Measurements from ENCODE around the gene HDGFL1.

The HDGFL1 gene

GRCh38 chr6:22596011-22596410 lies 26.6 kb downstream of the HDGFL1 start:
- TF ChIP-seq CTCF (IDR thresholded peaks at IDR 0.05; ENCODE audit: control insufficient read depth, insufficient read depth, low read depth, low read length, missing control alignments) = no peak
- no peak for DNase-seq (ENCODE audit: low read depth)

GRCh38 chr6:22598339-22598738 lies 29.0 kb downstream of the HDGFL1 start:
- no peak for DNase-seq (ENCODE audit: low read depth)
- TF ChIP-seq CTCF (IDR thresholded peaks at IDR 0.05; ENCODE audit: control insufficient read depth, insufficient read depth, low read depth, low read length, missing control alignments) = no peak
- H3K4me3 ChIP-seq (ENCODE audit: control insufficient read depth, low read depth, low read length) = no peak overlapping the region

More at GRCh38 chr6:22596011-22596410, 26.6 kb downstream of the HDGFL1 start:
- H3K4me3 ChIP-seq (ENCODE audit: control insufficient read depth, low read depth, low read length) = no peak overlapping the region

- no peak overlapping the region for H3K4me3 ChIP-seq (ENCODE audit: control insufficient read depth, low read depth, low read length)
- TF ChIP-seq CTCF (IDR thresholded peaks at IDR 0.05; ENCODE audit: control insufficient read depth, insufficient read depth, low read depth, low read length, missing control alignments) = no peak
- DNase-seq (ENCODE audit: low read depth) = no peak
Measured at GRCh38 chr6:22600059-22600458, 30.7 kb downstream of the HDGFL1 start.

GRCh38 chr6:22601984-22602383 lies 32.6 kb downstream of the HDGFL1 start:
- DNase-seq (ENCODE audit: low read depth) = no peak
- no peak for TF ChIP-seq CTCF (IDR thresholded peaks at IDR 0.05; ENCODE audit: control insufficient read depth, insufficient read depth, low read depth, low read length, missing control alignments)
- H3K4me3 ChIP-seq (ENCODE audit: control insufficient read depth, low read depth, low read length) = no peak overlapping the region

- no peak for DNase-seq (ENCODE audit: low read depth)
- no peak overlapping the region for H3K4me3 ChIP-seq (ENCODE audit: control insufficient read depth, low read depth, low read length)
- no peak for TF ChIP-seq CTCF (IDR thresholded peaks at IDR 0.05; ENCODE audit: control insufficient read depth, insufficient read depth, low read depth, low read length, missing control alignments)
Measured at GRCh38 chr6:22605736-22606135, 36.4 kb downstream of the HDGFL1 start.

- H3K4me3 ChIP-seq (ENCODE audit: control insufficient read depth, low read depth, low read length) = no peak overlapping the region
- no peak for TF ChIP-seq CTCF (IDR thresholded peaks at IDR 0.05; ENCODE audit: control insufficient read depth, insufficient read depth, low read depth, low read length, missing control alignments)
- DNase-seq (ENCODE audit: low read depth) = no peak
Measured at GRCh38 chr6:22610127-22610526, 40.8 kb downstream of the HDGFL1 start.

- DNase-seq (ENCODE audit: low read depth) = no peak
- TF ChIP-seq CTCF (IDR thresholded peaks at IDR 0.05; ENCODE audit: control insufficient read depth, insufficient read depth, low read depth, low read length, missing control alignments) = no peak
- no peak overlapping the region for H3K4me3 ChIP-seq (ENCODE audit: control insufficient read depth, low read depth, low read length)
Measured at GRCh38 chr6:22612236-22612635, 42.9 kb downstream of the HDGFL1 start.
